ENCODE measurements around the gene CKAP5.

The CKAP5 gene

DNA sequence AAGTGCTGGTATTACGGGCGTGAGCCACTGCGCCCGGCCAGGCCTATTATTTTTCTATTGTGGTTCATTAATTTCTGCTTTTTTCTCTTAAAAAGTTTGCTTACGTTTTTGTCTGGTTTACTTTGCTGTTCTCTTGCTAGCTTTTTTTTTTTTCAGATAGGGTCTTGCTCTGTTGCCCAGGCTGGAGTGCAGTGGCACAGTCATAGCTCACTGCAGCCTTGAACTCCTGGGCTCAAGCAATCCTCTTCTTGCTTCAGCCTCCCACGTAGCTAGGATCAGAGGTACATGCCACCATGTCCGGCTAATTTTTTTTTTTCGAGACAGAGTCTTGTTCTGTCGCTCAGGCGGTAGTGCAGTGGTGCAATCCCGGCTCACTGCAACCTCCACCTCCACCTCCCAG, 108.4 kb downstream of the CKAP5 start:
- Mint-ChIP-seq H3K27ac (no peak overlapping the region), H3K4me1 (no peaks in the 10 kb centered on the region), H3K36me3 (peaks cover 28 to 45% of the 10 kb centered on the region in 2 donors), H3K27me3 (no peaks in the 10 kb centered on the region), H3K9me3 (no peaks in the 10 kb centered on the region), H3K4me3 (no peak overlapping the region)
- no peak for ATAC-seq (replicated peaks)
- DNase-seq: no peak

DNA sequence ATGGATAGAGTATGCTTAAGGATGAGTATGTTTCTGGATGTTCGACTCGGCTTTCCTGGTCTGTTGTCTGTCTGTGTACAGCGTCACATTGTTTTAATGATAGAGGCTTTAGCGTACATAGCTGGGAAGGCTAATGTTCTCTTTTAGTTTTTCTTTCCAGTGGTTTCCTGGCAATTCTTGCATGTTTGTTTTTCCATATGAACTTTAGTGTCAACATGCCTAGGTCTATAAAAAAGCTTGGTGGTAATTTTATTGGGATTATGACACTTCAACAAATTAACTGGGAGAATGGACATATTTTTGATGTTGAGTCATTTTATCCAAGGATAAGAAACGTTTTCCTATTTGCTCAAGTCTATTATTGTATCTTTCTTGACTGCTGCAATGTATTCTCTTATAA, 109.5 kb downstream of the CKAP5 start:
- no peaks in the 10 kb centered on the region for H3K4me1 Mint-ChIP-seq
- no peaks in the 10 kb centered on the region for H3K27me3 Mint-ChIP-seq
- H3K36me3 Mint-ChIP-seq: peaks cover 17 to 34% of the 10 kb centered on the region in 2 donors
- no peak overlapping the region for H3K4me3 Mint-ChIP-seq
- ATAC-seq (replicated peaks) (no peak), DNase-seq (no peak)
- peak overlapping the region; percentile 44 for H3K27ac Mint-ChIP-seq
- H3K9me3 Mint-ChIP-seq: no peaks in the 10 kb centered on the region

DNA sequence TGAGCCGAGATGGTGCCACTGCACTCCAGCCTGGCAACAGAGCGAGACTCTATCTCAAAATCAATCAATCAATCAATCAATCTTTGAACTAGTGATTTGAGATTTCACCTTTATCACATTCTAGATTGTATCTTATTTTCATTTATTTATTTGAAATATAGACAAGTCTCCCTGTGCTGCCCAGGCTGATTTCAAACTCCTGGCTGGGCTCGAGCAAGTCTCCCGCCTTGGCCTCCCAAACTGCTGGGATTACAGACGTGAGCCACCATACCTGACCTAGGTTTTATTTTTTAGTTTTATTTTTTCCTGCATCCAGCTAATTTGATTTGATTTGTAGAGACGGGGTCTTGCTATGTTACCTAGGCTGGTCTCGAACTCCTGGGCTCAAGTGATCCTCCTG, 109.9 kb downstream of the CKAP5 start:
- Mint-ChIP-seq H3K9me3 (no peaks in the 10 kb centered on the region), H3K27ac (peak overlapping the region; percentile 44), H3K4me1 (no peaks in the 10 kb centered on the region), H3K4me3 (no peak overlapping the region), H3K36me3 (peaks cover 13 to 30% of the 10 kb centered on the region in 2 donors), H3K27me3 (no peaks in the 10 kb centered on the region)
- ATAC-seq (replicated peaks) (no peak), DNase-seq (no peak)

DNA sequence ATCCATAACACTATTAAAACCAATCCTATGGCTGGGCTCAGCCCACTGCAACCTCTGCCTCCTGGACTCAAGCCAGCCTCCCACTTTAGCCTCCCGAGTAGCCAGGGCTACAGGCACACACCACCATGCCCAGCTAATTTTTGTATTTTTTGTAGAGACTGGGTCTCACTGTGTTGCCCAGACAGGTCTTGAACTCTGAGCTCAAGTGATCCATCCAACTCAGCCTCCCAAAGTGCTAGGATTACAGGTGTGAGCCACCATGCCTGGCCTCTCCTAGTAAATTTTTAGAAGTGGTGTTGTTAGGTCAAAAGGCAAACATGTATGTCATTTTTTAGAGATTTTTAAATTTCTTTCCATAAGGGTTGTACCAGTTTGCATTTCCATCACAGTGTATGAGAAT, 112.8 kb downstream of the CKAP5 start:
- no peak overlapping the region for H3K27ac Mint-ChIP-seq
- ATAC-seq (replicated peaks): no peak
- DNase-seq: no peak
- H3K9me3 Mint-ChIP-seq: no peaks in the 10 kb centered on the region
- no peaks in the 10 kb centered on the region for H3K27me3 Mint-ChIP-seq
- H3K36me3 Mint-ChIP-seq: peaks cover 0 to 6% of the 10 kb centered on the region in 2 donors
- no peak overlapping the region for H3K4me3 Mint-ChIP-seq
- no peaks in the 10 kb centered on the region for H3K4me1 Mint-ChIP-seq

DNA sequence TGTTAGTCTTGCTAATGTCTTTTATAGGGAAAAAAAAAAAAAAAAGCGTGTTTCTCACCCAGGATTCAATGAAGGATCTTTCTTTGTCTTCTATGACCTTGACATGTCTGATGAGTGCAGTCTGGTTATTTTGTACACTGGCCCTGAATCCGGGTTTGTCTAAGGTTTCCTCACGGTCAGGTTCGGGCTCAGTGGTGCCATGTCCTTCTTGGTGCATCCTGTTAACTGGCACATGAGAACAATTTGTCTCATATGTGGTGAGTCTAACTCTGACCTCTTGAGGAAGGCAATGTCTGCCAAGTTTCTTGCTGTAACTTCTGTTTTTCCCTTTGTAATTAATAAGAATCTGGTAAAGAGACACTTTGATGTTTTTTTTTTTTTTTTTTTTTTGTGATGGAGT, 114.5 kb downstream of the CKAP5 start:
- Mint-ChIP-seq H3K36me3 (no peaks in the 10 kb centered on the region), H3K4me1 (no peaks in the 10 kb centered on the region), H3K9me3 (no peaks in the 10 kb centered on the region), H3K27ac (no peak overlapping the region), H3K27me3 (no peaks in the 10 kb centered on the region), H3K4me3 (no peak overlapping the region)
- ATAC-seq (replicated peaks) (no peak), DNase-seq (no peak)

DNA sequence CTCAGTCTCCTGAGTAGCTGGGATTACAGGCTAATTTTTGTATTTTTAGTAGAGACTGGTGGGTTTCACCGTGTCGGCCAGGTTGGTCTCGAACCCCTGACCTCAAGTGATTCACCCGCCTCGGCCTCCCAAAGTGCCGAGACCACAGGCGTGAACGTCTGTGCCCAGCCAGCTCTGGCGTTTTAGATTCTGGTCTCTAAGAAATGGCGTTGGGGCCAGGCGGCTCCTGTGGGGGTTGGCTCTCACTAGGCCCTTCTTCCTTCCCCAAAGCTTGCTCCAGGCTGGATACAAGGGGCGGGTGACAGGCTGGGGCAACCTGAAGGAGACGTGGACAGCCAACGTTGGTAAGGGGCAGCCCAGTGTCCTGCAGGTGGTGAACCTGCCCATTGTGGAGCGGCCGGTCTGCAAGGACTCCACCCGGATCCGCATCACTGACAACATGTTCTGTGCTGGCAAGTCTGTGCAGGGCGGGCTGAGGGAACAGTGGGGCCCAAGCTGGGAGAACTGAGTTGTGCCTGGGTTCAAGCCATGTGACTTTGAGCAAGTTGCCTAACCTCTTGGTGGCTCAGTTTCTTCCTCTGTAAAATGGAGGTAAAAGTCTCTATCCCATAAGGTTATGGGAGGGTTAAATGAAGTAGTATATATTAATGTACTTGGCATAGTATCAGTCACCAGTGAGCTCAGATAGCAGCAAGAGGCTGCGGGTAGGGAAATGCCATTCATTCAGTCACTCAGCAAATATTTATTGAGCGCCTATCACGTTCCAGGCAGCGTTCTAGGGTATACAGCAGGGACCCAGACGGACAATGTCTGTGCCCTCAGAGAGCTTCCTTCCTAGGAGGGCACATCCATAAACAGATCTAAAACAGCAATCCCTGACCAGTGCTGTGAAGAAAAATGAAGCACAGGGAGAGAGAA, 116.7 kb downstream of the CKAP5 start:
- DNase-seq: no peak
- no peaks in the 10 kb centered on the region for H3K9me3 Mint-ChIP-seq
- H3K4me1 Mint-ChIP-seq: no peaks in the 10 kb centered on the region
- H3K4me3 Mint-ChIP-seq: no peak overlapping the region
- H3K36me3 Mint-ChIP-seq: no peaks in the 10 kb centered on the region
- H3K27me3 Mint-ChIP-seq: no peaks in the 10 kb centered on the region
- H3K27ac Mint-ChIP-seq: no peak overlapping the region
- no peak for ATAC-seq (replicated peaks)

DNA sequence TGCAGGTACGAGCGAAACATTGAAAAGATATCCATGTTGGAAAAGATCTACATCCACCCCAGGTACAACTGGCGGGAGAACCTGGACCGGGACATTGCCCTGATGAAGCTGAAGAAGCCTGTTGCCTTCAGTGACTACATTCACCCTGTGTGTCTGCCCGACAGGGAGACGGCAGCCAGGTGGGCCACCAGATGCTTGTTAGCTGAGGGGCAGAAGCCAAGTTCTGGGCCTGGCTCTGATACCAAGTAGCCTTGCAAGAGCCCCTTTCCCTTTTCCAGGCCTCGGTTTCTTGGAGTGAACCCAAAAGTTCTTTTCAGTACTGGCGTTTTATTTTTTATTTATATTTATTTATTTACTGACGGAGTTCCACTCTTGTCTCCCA, 117.4 kb downstream of the CKAP5 start:
- no peaks in the 10 kb centered on the region for H3K9me3 Mint-ChIP-seq
- no peaks in the 10 kb centered on the region for H3K4me1 Mint-ChIP-seq
- H3K27ac Mint-ChIP-seq: no peak overlapping the region
- no peak overlapping the region for H3K4me3 Mint-ChIP-seq
- no peaks in the 10 kb centered on the region for H3K36me3 Mint-ChIP-seq
- DNase-seq (no peak), ATAC-seq (replicated peaks) (no peak)
- no peaks in the 10 kb centered on the region for H3K27me3 Mint-ChIP-seq

DNA sequence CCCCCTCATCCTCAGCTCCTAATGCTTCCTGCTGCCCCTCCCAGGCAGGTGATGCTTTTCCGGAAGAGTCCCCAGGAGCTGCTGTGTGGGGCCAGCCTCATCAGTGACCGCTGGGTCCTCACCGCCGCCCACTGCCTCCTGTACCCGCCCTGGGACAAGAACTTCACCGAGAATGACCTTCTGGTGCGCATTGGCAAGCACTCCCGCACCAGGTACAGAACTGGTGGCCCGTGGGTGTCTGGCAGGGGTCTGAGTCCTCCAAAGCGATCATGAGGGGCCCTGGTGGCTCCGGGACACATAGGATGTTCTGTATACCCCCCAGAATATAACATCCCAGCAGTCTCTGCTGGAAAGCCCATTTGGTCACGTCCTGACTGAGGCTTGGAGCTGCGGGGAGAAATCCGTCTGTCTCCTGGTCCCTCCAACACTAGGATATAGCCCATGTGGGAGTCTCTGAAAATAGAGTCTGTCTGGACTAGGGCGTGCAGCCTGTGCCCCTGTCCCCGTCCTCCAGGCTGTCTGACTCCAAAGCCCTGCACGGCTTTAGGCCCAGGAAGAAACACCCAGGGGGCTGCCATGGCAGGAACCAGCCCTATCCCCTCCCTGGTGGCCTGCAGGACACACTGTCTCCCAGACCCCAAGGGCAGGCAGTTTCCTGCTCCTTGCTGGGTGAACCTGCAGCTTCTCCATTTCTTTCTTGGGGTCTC, 118.0 kb downstream of the CKAP5 start:
- DNase-seq (no peak), ATAC-seq (replicated peaks) (no peak)
- no peaks in the 10 kb centered on the region for H3K9me3 Mint-ChIP-seq
- no peaks in the 10 kb centered on the region for H3K4me1 Mint-ChIP-seq
- H3K27me3 Mint-ChIP-seq: no peaks in the 10 kb centered on the region
- H3K4me3 Mint-ChIP-seq: no peak overlapping the region
- no peaks in the 10 kb centered on the region for H3K36me3 Mint-ChIP-seq
- no peak overlapping the region for H3K27ac Mint-ChIP-seq

DNA sequence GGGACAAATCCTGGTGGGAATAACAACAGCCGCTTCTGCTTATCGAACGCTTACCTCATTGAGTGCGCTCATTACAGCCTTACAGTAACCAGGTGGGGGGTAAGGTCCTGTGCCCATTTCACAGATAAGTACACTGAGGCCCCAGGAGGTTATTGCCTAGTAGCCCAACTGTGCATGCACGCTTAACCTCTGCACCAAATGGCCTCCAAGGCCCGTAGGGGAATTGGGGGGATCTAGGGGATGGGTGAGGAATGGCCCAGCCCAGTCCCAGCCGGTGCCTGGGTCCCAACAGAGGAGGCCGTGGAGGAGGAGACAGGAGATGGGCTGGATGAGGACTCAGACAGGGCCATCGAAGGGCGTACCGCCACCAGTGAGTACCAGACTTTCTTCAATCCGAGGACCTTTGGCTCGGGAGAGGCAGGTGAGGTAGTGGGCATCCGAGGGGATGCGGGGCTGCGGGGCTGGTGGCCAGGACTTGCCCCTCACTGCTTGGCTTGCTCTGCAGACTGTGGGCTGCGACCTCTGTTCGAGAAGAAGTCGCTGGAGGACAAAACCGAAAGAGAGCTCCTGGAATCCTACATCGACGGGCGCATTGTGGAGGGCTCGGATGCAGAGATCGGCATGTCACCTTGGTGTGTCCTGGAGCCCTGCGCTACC, 119.7 kb downstream of the CKAP5 start:
- Mint-ChIP-seq H3K27me3 (no peaks in the 10 kb centered on the region), H3K9me3 (no peaks in the 10 kb centered on the region), H3K4me3 (no peak overlapping the region), H3K36me3 (no peaks in the 10 kb centered on the region), H3K27ac (no peak overlapping the region), H3K4me1 (no peaks in the 10 kb centered on the region)
- DNase-seq: no peak
- ATAC-seq (replicated peaks): no peak

DNA sequence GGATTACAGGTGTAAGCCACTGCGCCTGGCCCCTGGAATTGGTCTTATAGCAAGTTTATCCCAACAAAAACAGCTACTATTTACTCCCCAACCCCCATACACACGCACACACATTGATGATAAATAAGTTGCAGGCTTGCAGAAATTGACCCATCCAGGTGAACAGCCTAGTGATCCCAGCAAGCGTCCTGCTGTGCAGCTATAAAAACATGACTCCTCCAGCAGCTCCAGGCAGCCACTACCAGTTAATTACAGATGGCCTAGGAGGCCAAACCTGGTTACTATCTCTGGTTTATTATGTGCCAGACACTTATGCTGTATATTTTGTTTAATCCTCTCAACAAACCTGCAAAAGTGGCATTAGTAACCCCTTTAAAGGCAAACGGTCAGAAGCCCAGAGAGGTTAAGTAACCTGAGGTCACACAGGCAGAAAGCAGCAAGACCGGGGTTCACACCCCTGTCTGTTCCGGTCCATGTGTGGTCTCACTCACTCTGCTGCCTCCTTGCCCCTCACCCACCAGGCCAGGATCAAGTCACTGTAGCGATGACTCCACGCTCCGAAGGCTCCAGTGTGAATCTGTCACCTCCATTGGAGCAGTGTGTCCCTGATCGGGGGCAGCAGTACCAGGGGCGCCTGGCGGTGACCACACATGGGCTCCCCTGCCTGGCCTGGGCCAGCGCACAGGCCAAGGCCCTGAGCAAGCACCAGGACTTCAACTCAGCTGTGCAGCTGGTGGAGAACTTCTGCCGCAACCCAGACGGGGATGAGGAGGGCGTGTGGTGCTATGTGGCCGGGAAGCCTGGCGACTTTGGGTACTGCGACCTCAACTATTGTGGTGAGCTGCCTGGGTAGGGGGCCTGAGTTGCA, 120.5 kb downstream of the CKAP5 start:
- H3K4me3 Mint-ChIP-seq: no peak overlapping the region
- ATAC-seq (replicated peaks): no peak
- H3K27me3 Mint-ChIP-seq: no peaks in the 10 kb centered on the region
- no peak for DNase-seq
- H3K36me3 Mint-ChIP-seq: no peaks in the 10 kb centered on the region
- no peaks in the 10 kb centered on the region for H3K9me3 Mint-ChIP-seq
- no peaks in the 10 kb centered on the region for H3K4me1 Mint-ChIP-seq
- H3K27ac Mint-ChIP-seq: no peak overlapping the region

DNA sequence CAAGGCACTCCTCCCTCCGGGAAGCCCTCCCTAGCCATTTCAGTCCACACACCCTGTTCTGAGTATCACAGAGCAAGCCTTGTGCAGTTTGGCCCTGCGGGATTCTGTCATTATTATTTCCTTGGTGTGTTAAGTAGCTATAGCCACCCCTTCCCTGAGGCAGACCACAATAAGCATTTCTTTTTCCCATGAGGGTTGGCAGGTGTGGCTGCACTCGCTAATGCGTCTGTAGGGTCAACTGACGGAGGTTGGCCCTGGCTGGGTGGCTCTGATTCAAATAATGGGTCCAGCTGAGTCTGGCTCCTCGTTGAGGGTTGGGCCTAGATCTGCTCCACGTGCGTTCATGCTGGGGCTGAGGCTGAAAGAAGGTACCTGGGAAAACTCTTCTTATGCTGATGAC, 122.0 kb downstream of the CKAP5 start:
- ATAC-seq (replicated peaks): peak in 1 of 2 donors; percentile 50
- Mint-ChIP-seq H3K9me3 (no peaks in the 10 kb centered on the region), H3K27me3 (no peaks in the 10 kb centered on the region), H3K4me3 (no peak overlapping the region), H3K4me1 (no peaks in the 10 kb centered on the region), H3K27ac (no peak overlapping the region), H3K36me3 (no peaks in the 10 kb centered on the region)
- DNase-seq: no peak

DNA sequence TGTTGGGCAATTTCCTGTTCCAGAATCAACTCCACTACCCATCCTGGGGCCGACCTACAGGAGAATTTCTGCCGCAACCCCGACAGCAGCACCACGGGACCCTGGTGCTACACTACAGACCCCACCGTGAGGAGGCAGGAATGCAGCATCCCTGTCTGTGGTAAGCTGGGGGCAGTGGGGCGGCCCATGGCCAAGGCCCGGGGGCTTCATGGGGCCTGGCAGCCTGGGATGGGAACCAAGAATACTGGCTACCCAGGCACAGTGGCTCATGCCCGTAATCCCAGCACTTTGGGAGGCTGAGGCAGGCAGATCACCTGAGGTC, 122.8 kb downstream of the CKAP5 start:
- no peak for ATAC-seq (replicated peaks)
- H3K36me3 Mint-ChIP-seq: no peaks in the 10 kb centered on the region
- H3K4me1 Mint-ChIP-seq: no peaks in the 10 kb centered on the region

DNA sequence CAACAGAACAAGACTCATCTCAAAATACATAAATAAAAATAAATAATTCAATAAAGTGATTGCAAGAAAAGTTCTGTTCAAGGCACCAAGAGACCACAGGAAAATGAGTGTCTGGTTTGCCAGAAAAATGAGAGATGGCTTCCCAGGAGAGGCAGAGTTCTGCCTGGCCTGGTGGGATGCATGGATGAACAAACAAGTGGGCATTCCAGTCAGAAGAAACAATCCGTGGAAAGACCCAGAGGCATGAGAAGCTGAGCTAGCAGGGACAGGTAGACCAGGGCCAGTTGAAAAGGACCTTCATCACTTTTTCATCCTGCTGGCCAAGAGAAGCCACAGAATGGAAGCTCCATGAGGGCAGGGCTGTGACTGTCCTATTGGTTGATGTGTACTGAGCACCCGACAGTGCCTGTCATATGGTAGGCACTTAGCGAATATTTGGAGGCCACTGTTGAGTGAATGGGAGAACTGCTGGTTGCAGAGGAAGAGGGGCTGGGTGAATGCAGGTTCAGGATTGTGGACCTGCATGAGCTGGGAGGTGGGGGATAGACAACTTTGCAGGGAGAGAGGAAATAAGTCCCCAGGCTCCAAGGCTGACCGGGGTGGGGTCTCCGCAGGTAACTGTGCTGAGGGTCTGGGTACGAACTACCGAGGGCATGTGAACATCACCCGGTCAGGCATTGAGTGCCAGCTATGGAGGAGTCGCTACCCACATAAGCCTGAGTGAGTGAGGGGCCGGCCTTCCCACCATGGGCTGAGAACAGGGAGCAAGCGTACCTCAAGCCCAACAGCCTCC, 123.3 kb downstream of the CKAP5 start:
- H3K36me3 Mint-ChIP-seq: no peaks in the 10 kb centered on the region
- H3K27me3 Mint-ChIP-seq: no peaks in the 10 kb centered on the region
- no peaks in the 10 kb centered on the region for H3K9me3 Mint-ChIP-seq
- no peak for DNase-seq
- H3K4me1 Mint-ChIP-seq: no peaks in the 10 kb centered on the region
- H3K4me3 Mint-ChIP-seq: no peak overlapping the region
- H3K27ac Mint-ChIP-seq: no peak overlapping the region
- ATAC-seq (replicated peaks): no peak

More for the DNA sequence above, 122.8 kb downstream of the CKAP5 start:
- H3K27me3 Mint-ChIP-seq: no peaks in the 10 kb centered on the region
- no peak for DNase-seq
- H3K27ac Mint-ChIP-seq: no peak overlapping the region
- no peaks in the 10 kb centered on the region for H3K9me3 Mint-ChIP-seq
- no peak overlapping the region for H3K4me3 Mint-ChIP-seq

Measured in stimulated activated naive B cell treated with anti-CD40 and anti-IgM and Interleukin-4, amounts not matched to agents 10 μg/mL and 1 μg/mL and 100 μg/mL, for 72 hours (primary cell).